H1 (cell line): ENCODE results near the gene MLH3. TPM values are rescaled to one million over a fixed set of nuclear protein-coding genes. Genes with fewer than 3 reads are reported as not detected.

ENCODE experiments used
- CTCF ChIA-PET: fragments of 300-600 bp; sonication (Branson Sonifier 250); formaldehyde crosslinking; loops from one replicate; lab custom pipeline; 2021; ENCODE audit not compliant: partially characterized antibody; lab: Charles Lee
- POLR2A ChIA-PET: fragments of 300-600 bp; sonication (Branson Sonifier 250); formaldehyde crosslinking; loops from one replicate; lab custom pipeline; 2021; ENCODE audit warnings: inconsistent platforms; ENCODE audit not compliant: partially characterized antibody; lab: Charles Lee
- DNase-seq, 2 experiments: peaks; one replicate each; pipeline versions ENCODE4 v3.0.0 to v3.0.0-alpha.2; 2010 to 2022; ENCODE audit warnings: low spot score in 2 of 2, low read depth in 1 of 2, mixed read lengths in 1 of 2
- FAIRE-seq: peaks from 2 replicates; lab custom pipeline; 2011; peaks lifted over from hg19 to GRCh38; lab: Jason Lieb, UNC
- H2AFZ ChIP-seq: 2 replicates; pipeline ENCODE4 v1.8.1; 2012; ENCODE audit warnings: low read length, inconsistent platforms
- H2AK5ac ChIP-seq: 2 replicates; pipeline ENCODE4 v1.6.1; 2013; ENCODE audit warnings: low read depth, low read length
- H2BK120ac ChIP-seq: replicated peaks from 2 replicates; pipeline ENCODE3; 2013; ENCODE audit warnings: low read depth, low read length, inconsistent platforms
- H2BK12ac ChIP-seq: 2 replicates; pipeline ENCODE4 v1.6.1; 2013; ENCODE audit warnings: low read depth, low read length
- H2BK15ac ChIP-seq: 2 replicates; pipeline ENCODE4 v1.6.1; 2013; ENCODE audit warnings: low read length
- H2BK20ac ChIP-seq: 2 replicates; pipeline ENCODE4 v1.6.1; 2013; ENCODE audit warnings: low read length
- H2BK5ac ChIP-seq: 2 replicates; pipeline ENCODE4 v1.6.1; 2013; ENCODE audit warnings: low read depth, low read length
- H3K14ac ChIP-seq: 2 replicates; pipeline ENCODE4 v1.6.1; 2013; ENCODE audit warnings: inconsistent platforms; ENCODE audit not compliant: insufficient read length
- H3K18ac ChIP-seq: 2 replicates; pipeline ENCODE4 v1.6.1; 2013; ENCODE audit warnings: low read length; ENCODE audit errors: extremely low read depth
- H3K23ac ChIP-seq: 2 replicates; pipeline ENCODE4 v1.6.1; 2013; ENCODE audit warnings: inconsistent platforms; ENCODE audit not compliant: insufficient read length
- H3K23me2 ChIP-seq: 2 replicates; pipeline ENCODE4 v1.6.1; 2013; ENCODE audit warnings: low read depth, low read length
- H3K27ac ChIP-seq: 2 replicates; pipeline ENCODE4 v1.6.1; 2011; ENCODE audit warnings: low read depth, low read length, inconsistent platforms
- H3K27me3 ChIP-seq, 4 experiments: replicated peaks in 1 of 4; 1 replicate in 1 of 4; 2 replicates in 3 of 4; pipeline versions ENCODE4 v1.6.1 to v1.8.1; 2011 to 2013; ENCODE audit warnings: low read length in 3 of 4, mild to moderate bottlenecking in 3 of 4, inconsistent platforms in 2 of 4, mixed read lengths in 2 of 4, moderate library complexity in 1 of 4; ENCODE audit not compliant: control insufficient read depth in 3 of 4, insufficient read depth in 3 of 4; ENCODE audit errors: extremely low read depth in 1 of 4
- H3K36me3 ChIP-seq, 4 experiments: 2 replicates each; pipeline versions ENCODE4 v1.6.1 to v1.8.1; 2011 to 2013; ENCODE audit warnings: mild to moderate bottlenecking in 4 of 4, low read length in 3 of 4, moderate library complexity in 2 of 4, control low read depth in 1 of 4, inconsistent platforms in 1 of 4; ENCODE audit not compliant: insufficient read depth in 4 of 4, control insufficient read depth in 2 of 4
- H3K4ac ChIP-seq: replicated peaks from 2 replicates; pipeline ENCODE3; 2013; ENCODE audit warnings: low read length, low read depth, mixed read lengths, inconsistent platforms; ENCODE audit not compliant: insufficient read length
- H3K4me1 ChIP-seq, 4 experiments: replicated peaks in 1 of 4; 1 replicate in 1 of 4; 2 replicates in 3 of 4; pipeline versions ENCODE4 v1.6.1 to v1.8.1; 2011 to 2013; ENCODE audit warnings: low read length in 3 of 4, inconsistent platforms in 2 of 4, mixed read lengths in 1 of 4; ENCODE audit not compliant: insufficient read depth in 4 of 4, control insufficient read depth in 3 of 4
- H3K4me2 ChIP-seq, 2 experiments: 2 replicates each; pipeline versions ENCODE4 v1.6.1 to v1.8.1; 2011 to 2013; ENCODE audit warnings: low read depth in 2 of 2, low read length in 2 of 2, control low read depth in 1 of 2, inconsistent platforms in 1 of 2, mild to moderate bottlenecking in 1 of 2; ENCODE audit not compliant: insufficient read depth in 1 of 2
- H3K4me3 ChIP-seq, 4 experiments: fragments of 200-600, 300-600 bp in 1 of 4; sonication (generic), shearing (Covaris generic), sonication (Bioruptor Twin) in 1 of 4; 2 replicates each; pipeline versions ENCODE4 v1.5.1 to v1.8.1; 2011 to 2016; ENCODE audit warnings: low read length in 4 of 4, low read depth in 3 of 4, control low read depth in 2 of 4, inconsistent platforms in 2 of 4, mild to moderate bottlenecking in 2 of 4, mixed read lengths in 1 of 4, moderate library complexity in 1 of 4; ENCODE audit not compliant: insufficient read depth in 2 of 4; ENCODE audit errors: extremely low read depth in 1 of 4
- H3K56ac ChIP-seq: replicated peaks from 2 replicates; pipeline ENCODE3; 2013; ENCODE audit warnings: low read depth, mild to moderate bottlenecking, mixed read lengths, low read length, inconsistent platforms; ENCODE audit not compliant: insufficient read length
- H3K79me1 ChIP-seq: 2 replicates; pipeline ENCODE4 v1.6.1; 2013; ENCODE audit warnings: low read depth, low read length, control low read depth
- H3K79me2 ChIP-seq, 2 experiments: 2 replicates each; pipeline versions ENCODE4 v1.6.1 to v1.8.1; 2012 to 2013; ENCODE audit warnings: low read length in 2 of 2, mild to moderate bottlenecking in 2 of 2, inconsistent platforms in 1 of 2; ENCODE audit not compliant: insufficient read depth in 2 of 2, control insufficient read depth in 1 of 2
- H3K9ac ChIP-seq, 4 experiments: replicated peaks in 1 of 4; 1 replicate in 1 of 4; 2 replicates in 3 of 4; pipeline versions ENCODE4 v1.6.1 to v1.8.1; 2011 to 2013; ENCODE audit warnings: low read depth in 3 of 4, low read length in 3 of 4, control low read depth in 2 of 4, mild to moderate bottlenecking in 2 of 4, moderate library complexity in 2 of 4, inconsistent platforms in 1 of 4; ENCODE audit errors: extremely low read depth in 1 of 4
- H3K9me3 ChIP-seq, 2 experiments: 2 replicates each; pipeline versions ENCODE4 v1.6.1 to v1.8.1; 2012 to 2013; ENCODE audit warnings: mild to moderate bottlenecking in 2 of 2, moderate library complexity in 2 of 2, control low read depth in 1 of 2, inconsistent platforms in 1 of 2, low read depth in 1 of 2, low read length in 1 of 2, mixed read lengths in 1 of 2; ENCODE audit not compliant: insufficient read depth in 2 of 2
- H4K20me1 ChIP-seq, 2 experiments: replicated peaks in 1 of 2; 2 replicates each; pipeline versions ENCODE3 to v1.8.1; 2011 to 2013; ENCODE audit warnings: inconsistent platforms in 2 of 2, low read length in 2 of 2, mild to moderate bottlenecking in 1 of 2; ENCODE audit not compliant: insufficient read depth in 2 of 2, control insufficient read depth in 1 of 2
- H4K5ac ChIP-seq: 2 replicates; pipeline ENCODE4 v1.6.1; 2013; ENCODE audit warnings: low read length, low read depth, mixed read lengths, inconsistent platforms; ENCODE audit not compliant: insufficient read length
- H4K8ac ChIP-seq: 2 replicates; pipeline ENCODE4 v1.8.0; 2013; ENCODE audit warnings: mild to moderate bottlenecking, moderate library complexity, low read length, inconsistent platforms; ENCODE audit not compliant: insufficient read depth; ENCODE audit errors: extremely low read depth
- H4K91ac ChIP-seq: replicated peaks from 2 replicates; pipeline ENCODE3; 2013; ENCODE audit warnings: low read length, mixed read lengths, inconsistent platforms; ENCODE audit not compliant: insufficient read length
- EP300 ChIP-seq, 2 experiments: IDR thresholded peaks; 1 replicate in 1 of 2; 2 replicates in 1 of 2; pipeline ENCODE4 v1.6.1; 2011 to 2012; ENCODE audit warnings: low read depth in 2 of 2, low read length in 2 of 2, mild to moderate bottlenecking in 2 of 2, borderline replicate concordance in 1 of 2, inconsistent platforms in 1 of 2, moderate library complexity in 1 of 2
- EZH2 ChIP-seq: fragments of 200-600 bp; sonication (generic); IDR thresholded peaks from 2 replicates; pipeline ENCODE4 v1.7.1; 2012; ENCODE audit warnings: low read depth, mild to moderate bottlenecking, moderate library complexity, low read length, inconsistent platforms; ENCODE audit not compliant: severe bottlenecking
- POU5F1 ChIP-seq: IDR thresholded peaks from 2 replicates; pipeline ENCODE4 v1.6.1; 2011; ENCODE audit warnings: low read depth, mild to moderate bottlenecking, low read length, moderate library complexity
- RBBP5 ChIP-seq: IDR thresholded peaks from 2 replicates; pipeline ENCODE4 v1.7.1; 2012; ENCODE audit warnings: low read depth, mild to moderate bottlenecking, inconsistent platforms, low read length, moderate library complexity, borderline replicate concordance
- TAF1 ChIP-seq: IDR thresholded peaks from 2 replicates; pipeline ENCODE4 v1.6.1; 2011; ENCODE audit warnings: mild to moderate bottlenecking, low read depth, low read length
- WGBS, 2 experiments: shearing (Covaris generic) in 1 of 2; methylation state at CpG; one replicate each; pipeline versions ENCODE4 v1.1.6 to v1.1.7; 2013 to 2015; ENCODE audit warnings: low lambda C conversion rate in 2 of 2, mixed read lengths in 2 of 2, inconsistent platforms in 1 of 2, low coverage in 1 of 2, missing lambda C conversion rate in 1 of 2; ENCODE audit not compliant: insufficient replicate concordance in 2 of 2, insufficient coverage in 1 of 2, insufficient read length in 1 of 2; ENCODE audit errors: extremely low coverage in 1 of 2, missing lambda C conversion rate in 1 of 2; 5-methylcytosine and 5-hydroxymethylcytosine counted together
- polyA plus RNA-seq, 7 experiments: library from polyadenylated mRNA; depleted of rRNA in 3 of 7; stranded (reverse) in 5 of 7; unstranded in 2 of 7; fragments of >200 nt in 5 of 7; fragments of 200-250 nt in 2 of 7; gene quantifications; 1 replicate in 5 of 7; 2 replicates in 1 of 7; 4 replicates in 1 of 7; pipeline versions ENCODE4 v1.2.1 to v1.2.3, GENCODE V29; 2011 to 2013; ENCODE audit warnings: missing spikeins in 2 of 7, mixed read lengths in 2 of 7
- total RNA-seq: library from RNA; stranded (reverse); fragmentation: NEBNext Ultra II Directional; extraction: Animal tissue kit (Norgen Biotek cat#: 25700); gene quantifications from 2 replicates; pipeline ENCODE4 v1.2.1, GENCODE V29; 2021

MLH3 gene
- total and polyA plus RNA-seq, 2 of the 8 experiments (the other 6 are each of a cell fraction or from before 2014, with no cell fraction given): 9.3 to 20.1 TPM

DNA sequence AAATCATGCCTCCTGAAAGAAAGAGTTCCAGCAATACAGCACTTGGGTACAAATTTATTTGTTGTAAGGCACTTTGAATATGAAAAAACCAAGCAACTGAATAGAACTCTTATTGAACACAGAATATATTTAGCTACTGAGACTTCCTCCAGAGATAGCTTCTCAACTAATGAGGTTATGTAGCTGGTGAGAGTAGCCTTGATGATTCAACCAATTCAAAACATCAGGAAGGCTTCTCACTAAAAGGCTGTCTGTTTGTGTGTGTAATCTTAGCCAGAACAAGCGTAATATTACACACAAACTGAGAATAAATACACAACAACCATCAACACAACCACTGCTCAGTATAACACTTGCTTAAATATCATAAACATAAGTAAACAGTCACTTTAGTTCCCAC, 28.2 kb downstream of the MLH3 start:
- Histone ChIP-seq H2BK120ac (no peak overlapping the region), H3K79me1 (no peaks in the 10 kb centered on the region), H2BK15ac (no peak overlapping the region), H3K4me2 (no peak overlapping the region), H4K5ac (no peak overlapping the region), H3K4me1 (no peaks in the 10 kb centered on the region), H2BK5ac (no peak overlapping the region)
- POLR2A ChIA-PET: interaction anchor here (1.3 kb wide), 2 partner anchors 20 to 43 kb away, joined by 3 to 5 read pairs; partner anchors contain the start of gene EIF2B2
- TF ChIP-seq POU5F1 (no peak), EZH2 (no peak), TAF1 (no peak), RBBP5 (no peak), EP300 (IDR thresholded peaks at IDR 0.05; ENCODE audit: borderline replicate concordance in 1 of 2, low read depth in 2 of 2, low read length in 2 of 2) (no peak)
- TF ChIP-seq, all 59 proteins: peak for 0
- no peak overlapping the region for H2BK20ac ChIP-seq
- H3K9me3 ChIP-seq: no peaks in the 10 kb centered on the region
- no peak overlapping the region for H2AFZ ChIP-seq
- H4K8ac ChIP-seq: no peak overlapping the region
- peaks cover 0 to 18% (median 5%) of the 10 kb centered on the region in 4 experiments; a peak in 6 of 8 replicates for H3K36me3 ChIP-seq
- H3K9ac ChIP-seq: no peak overlapping the region
- CTCF ChIA-PET: interaction anchor here (0.5 to 4.7 kb wide), 27 partner anchors 9 to 163 kb away, joined by 3 to 33 read pairs (median 5); partner anchors contain the start of genes ACYP1, EIF2B2 and MLH3
- no peak overlapping the region for H3K4ac ChIP-seq
- FAIRE-seq: no peak
- no peaks in the 10 kb centered on the region for H3K27me3 ChIP-seq
- peaks cover 0 to 1% of the 10 kb centered on the region in 2 experiments for H4K20me1 ChIP-seq
- H3K4me3 ChIP-seq: no peak overlapping the region
- H2AK5ac ChIP-seq: no peak overlapping the region
- no peak overlapping the region for H3K27ac ChIP-seq
- no peaks in the 10 kb centered on the region for H3K79me2 ChIP-seq
- H2BK12ac ChIP-seq: no peak overlapping the region
- no peaks in the 10 kb centered on the region for H3K23me2 ChIP-seq
- no peak overlapping the region for H3K18ac ChIP-seq
- DNase-seq: no peak
- WGBS, 2 experiments: 100% methylated on average over 1 of the region's 1 CpG; no CpG with 5 or more reads in 1 of the 2 experiments
- H3K14ac ChIP-seq: no peak overlapping the region
- no peak overlapping the region for H4K91ac ChIP-seq
- no peak overlapping the region for H3K56ac ChIP-seq
- no peak overlapping the region for H3K23ac ChIP-seq
